HG03095 (cell line): Measurements from ENCODE around the gene NGEF.

ENCODE experiments used
- ATAC-seq: cut with Tn5 transposase; IDR thresholded peaks from one replicate; pipeline ENCODE4 v1.9.1; 2021; ENCODE audit warnings: moderate library complexity; ENCODE audit not compliant: unreplicated experiment

Gene NGEF

DNA sequence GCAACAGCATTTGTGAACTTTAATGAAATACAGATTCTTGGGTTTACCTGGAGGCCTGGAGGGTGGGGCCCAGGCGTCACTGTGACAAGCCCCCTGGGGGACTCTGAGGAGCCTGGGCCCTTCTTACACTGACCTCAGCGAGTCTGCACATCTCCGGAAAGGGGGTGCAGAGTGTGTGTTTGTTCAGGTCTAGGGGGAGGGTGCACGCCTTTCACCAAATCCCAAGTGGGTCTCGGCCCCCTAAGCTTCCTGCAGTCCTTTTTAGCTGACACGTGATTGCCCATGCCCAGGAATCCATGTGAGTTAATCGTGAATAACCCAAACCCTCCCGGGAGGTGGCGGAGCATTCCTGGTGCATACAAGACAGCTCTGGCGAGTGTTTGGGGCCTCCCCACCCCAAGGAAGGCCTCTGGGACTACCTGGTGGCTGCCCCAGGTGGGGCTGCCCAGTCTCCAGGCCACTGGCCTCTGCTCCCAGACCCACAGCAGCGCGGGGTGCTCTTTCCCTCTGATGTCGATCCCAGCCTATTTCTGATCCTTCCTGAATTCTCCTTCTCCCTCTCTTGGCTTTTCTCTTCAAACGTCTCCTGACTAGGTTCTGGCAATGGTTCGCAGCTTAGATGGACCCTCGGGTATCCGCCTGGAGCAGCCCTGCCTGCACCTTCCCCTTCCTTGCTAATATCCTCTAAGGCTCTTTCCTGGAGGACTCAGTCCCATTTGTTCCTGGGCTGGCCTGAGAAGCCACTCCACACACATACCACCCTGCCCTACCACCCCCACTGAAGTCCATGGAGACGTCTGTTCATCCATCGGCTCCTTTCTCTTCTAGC, 10.0 kb downstream of the NGEF start:
- no peak for ATAC-seq

DNA sequence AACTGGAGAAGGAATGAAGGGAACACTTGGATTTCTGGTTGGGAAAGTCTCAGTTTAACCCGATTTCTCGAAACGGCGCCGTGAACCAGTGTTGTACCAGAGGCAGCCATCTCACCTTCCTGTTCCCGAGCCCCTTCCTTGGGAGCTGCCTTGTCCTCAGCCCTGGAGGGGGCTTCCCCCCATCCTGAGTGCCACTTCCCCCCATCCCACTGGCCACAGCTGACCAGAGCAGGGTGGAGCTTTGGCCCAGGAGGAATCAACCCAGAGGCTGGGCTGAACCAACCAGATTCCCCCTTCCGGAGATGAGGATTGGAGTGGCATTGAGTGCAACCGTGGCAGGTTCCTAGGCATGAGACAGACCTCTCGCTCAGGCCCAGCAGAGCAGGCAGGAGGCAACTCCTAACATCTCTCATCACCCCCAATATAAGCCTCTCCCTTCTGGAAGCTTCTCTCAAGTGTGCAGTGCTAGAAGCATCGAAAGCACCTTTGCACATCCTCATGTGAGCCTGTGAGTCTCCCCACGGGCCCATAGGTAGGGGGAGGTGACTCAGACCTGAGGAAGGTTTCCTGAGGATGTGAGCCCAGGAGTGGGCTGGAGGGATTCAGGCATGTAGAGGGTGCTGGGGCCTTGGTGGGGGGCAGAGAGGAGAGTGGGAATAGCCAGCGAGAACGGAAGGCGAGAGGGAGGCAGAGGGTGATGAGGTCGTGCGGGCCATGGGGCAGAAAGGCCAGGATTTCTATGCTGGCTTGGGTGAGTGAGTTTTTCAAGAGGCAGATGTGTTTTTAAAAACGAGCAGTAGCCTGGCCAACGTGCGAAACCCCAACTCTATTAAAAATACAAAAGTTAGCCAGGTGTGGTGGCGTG, 11.9 kb downstream of the NGEF start:
- ATAC-seq, result no peak

DNA sequence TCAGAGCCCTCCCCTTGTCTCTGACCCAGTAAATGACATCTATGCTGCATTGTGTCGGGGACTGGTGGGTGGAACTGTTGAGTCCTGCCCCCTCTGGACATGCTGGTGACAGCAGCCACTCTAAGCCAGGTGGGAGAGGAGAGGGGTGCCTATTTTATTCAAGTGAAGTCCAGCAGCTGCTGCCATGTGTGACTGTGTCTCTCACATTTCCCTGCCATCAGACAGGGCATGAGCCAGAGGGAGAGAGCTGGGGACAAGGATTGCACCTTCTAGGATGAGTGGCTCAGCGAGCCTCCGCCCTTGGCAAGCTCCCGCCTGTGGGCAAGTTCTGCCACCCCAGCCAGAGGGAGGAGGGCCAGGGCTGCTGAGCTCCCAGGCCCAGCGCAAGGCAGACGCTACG, 13.7 kb downstream of the NGEF start:
- ATAC-seq, result no peak

DNA sequence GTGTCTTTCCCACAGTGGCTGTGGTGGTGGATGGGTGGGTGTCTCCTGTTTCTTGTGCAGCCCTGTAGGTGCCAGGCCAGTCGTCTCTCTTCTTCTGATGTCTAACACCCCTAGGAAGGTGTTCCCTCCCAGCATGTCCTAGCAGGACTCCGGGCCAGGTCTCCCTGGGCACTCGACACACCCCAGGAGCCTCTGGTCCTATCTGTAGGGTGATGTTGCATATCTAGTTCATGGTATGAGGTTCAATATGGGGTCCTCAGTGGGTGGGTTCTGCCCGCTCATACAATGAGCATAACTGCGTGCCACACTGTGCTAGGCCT, 14.4 kb downstream of the NGEF start:
- ATAC-seq, result no peak

DNA sequence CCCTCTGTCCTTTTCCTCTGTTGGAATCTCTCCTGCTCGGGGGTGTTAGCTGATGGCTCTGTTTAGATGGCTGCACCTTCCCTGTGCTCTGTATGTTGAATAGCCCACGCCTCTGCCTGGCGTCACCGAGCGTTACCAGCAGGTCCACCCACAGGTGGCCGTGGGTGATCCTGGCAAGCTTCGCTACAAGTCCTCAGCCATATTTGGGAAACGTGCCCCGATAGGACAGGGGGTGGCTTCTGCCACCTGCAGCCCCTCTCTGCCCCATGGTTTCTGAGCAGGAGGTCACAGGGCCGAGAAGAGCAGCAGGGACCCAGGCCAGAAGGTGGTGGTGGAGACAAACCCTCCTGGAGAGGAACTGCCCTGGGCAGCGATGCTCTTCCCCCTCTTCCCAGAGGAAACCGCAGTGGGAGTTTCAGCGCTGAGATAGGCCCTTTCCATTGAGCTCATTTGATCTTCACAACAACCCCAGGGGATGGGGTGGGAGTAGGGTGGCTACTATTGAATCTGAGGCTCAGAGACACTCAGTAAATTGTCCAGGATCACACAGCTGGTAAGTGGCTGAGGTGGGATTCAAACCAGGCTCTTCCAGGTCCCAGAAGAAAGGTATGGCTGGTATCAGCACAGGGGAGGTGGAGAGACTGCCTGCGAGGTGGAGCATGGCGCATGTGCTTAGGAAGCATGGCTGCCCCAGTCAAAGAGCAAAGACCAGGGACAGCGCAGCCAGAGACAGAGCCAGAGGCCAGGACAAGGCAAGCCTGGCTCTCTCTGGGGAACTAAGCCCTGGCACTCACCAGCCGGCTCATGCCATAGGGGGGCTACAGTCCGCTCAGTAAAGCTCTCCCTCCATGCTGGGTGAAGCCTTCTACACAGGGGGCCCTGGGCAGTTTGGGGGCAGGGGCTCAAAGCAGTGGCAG, 15.0 kb downstream of the NGEF start:
- ATAC-seq, result no peak

DNA sequence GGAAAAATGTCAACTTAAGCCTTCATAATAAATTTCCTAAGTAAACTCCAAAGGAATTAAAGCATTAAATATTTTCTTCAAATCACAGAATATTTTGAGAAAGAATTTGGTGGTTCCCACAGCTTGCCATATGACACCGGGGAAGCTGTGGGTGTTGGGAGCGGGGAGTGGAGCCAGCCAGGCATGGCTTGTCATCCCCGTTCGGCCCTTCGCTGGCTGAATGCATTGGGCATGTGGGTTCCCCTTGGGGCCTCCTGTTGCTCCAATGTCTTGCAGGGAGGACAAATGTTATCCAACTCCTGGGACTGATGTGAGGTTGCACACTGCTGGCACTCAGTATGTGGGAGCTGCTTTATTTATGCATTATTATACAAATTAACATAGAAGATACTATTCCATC, 18.6 kb downstream of the NGEF start:
- ATAC-seq, result no peak

DNA sequence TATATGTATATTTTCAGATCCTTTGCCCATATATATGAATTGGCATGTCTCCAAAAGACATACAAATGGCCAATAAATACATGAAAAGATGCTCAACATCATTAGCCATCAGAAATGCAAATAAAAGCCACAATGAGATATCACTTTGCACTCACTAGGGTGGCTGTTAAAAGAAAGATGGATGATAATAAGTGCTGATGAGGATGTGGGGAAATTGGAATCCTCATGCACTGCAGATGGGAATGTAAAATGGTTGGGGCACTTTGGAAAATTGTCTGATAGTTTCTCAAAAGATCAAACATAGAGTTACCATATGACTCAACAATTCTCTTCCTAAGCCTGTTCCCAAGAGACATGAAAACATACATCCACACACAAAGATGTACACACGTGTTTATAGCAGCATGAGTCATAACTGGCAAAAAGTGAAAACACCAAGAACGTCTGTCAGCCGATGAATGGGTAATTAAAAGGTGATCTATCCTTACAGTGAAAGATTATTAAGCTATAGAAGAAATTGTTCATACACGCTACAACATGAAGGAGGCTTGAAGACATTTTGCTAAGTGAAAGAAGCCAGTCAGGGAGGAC, 19.7 kb downstream of the NGEF start:
- no peak for ATAC-seq

DNA sequence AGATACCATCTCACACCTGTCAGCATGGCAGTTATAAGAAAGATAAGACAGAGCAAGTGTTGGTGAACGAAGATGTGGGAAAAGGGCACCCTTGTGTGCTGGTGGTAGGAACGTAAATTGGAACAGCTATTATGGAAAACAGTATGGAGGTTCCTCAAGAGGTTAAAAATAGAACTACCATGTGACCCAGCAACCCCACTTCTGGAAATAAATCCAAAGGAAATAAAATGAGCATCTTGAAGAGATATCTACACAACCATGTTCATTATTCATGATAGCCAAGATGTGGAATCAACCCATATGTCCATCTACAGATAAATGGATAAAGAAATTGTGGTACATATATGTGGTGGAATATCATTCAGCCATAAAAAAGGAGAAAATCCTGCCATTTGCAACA, 26.9 kb downstream of the NGEF start:
- ATAC-seq, result no peak

DNA sequence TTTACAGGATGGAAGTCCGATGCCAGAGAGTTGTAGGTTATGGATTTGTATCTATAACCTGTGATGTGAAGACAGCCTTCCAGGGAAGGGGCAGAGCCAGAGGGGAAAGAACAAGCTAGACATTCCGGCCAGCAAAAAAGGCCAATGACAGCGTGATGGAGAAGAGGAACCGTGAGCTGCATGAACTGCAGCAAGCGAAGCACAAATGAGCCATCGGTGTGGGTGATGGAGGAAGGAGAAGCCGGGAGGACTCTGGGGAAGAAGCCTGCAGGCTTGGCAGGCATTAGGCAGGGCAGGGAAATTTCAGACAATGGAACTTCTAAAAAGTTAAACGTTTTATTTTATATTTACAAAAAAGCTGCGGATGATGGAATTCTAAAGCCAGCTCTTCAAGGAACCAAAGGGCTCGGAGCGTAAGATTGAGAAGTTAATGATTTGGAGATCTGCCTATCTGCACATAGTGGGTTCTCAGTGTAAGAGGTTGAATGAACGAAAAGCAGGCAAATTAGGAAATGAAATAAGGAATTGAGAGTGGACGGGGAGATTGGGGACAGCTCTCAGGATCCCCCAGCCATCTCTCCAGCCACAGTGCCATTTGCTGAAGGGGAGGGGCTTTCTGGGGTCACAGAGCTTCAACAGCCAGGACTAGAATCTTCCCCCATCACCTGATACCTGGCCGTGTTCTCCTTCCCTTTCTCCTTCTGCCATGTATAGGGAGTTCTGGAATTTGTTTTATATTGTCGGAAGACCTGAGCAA, 28.4 kb downstream of the NGEF start:
- ATAC-seq, result no peak

DNA sequence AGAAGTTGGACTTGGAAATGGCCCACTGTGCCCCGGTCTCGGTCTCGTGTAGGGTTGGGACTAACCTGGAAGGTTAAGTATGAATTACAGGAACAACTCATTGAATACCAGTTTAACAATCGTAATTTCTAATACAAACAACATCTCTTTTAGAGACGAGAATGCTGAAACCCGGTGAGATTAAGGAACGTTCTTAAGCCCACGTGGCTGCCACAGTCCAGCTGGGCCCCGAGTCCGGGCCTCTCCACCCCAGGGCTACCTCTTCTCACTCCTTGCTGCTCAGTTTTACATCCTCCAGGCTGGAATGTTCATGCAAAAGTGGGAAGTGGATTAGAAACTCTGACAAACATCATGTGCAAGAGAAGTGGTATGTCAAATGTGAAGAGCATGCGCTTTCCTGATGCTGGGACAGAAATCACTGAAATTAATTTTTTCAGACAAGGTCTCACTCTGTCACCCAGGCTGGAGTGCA, 29.4 kb downstream of the NGEF start:
- ATAC-seq, result no peak

DNA sequence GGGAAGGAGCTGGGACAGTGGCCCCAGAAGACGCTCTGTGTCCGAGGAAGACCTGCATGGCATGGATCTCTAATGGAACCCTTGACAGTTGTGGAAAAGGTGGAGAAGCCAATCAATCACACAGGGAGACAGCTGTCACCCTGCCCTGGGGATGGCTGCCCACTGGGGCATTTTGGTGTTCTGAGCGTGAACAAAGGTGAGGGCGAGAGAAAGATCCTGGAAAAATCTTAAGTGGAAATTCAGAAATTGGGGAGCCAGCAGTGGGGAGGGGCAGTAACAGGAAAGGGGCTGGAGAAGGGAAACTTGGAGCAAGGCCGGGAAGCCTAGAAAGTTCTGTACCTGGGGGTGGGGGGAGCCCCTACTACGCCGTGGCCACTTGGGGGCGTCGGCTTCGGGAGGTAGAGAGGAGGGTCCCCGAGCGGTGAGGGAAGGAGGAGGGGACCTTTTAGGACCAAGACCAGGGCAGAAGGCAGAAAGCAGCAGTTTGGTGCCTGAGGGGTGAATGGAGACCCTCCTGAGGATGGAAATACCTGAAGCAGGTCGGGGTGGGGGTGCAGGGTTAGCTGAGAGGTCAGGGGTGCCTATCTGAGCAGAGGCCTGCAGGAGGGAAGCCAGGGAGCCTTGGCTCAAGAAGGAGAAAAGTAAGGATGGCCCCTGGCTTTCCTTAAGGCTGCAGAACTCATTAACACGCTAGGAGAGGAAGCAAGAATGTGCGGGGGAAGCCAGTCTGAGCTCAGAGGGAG, 30.0 kb downstream of the NGEF start:
- ATAC-seq, result no peak

DNA sequence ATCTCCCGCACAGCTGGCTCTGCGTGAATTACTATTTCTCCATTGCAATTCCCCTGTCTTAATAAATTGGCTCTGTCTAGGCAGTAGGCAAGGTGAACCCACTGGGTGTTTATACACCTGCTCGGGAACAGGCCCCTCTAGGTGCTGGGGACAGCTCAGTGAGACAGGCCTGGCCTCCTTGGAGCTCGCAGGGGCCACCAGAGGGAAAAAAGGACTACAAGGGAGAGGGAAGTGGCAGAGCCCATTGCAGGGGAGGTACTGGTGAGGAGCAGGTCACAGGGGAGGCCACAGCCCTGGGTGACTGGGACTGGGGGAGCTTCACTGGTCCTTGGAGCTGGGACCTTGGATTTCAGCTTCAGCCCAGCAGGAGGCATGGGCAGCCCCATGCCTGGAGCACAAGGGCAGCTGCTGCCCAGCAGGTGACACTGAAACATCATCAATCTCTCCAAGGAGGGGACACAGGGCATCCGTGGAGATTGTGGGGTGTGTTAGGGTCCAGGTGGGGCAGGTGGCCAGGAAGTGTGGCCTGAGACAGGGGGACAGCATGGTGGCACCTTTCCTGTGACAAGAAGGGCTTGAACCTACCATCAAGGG, 31.2 kb downstream of the NGEF start:
- ATAC-seq, result no peak

DNA sequence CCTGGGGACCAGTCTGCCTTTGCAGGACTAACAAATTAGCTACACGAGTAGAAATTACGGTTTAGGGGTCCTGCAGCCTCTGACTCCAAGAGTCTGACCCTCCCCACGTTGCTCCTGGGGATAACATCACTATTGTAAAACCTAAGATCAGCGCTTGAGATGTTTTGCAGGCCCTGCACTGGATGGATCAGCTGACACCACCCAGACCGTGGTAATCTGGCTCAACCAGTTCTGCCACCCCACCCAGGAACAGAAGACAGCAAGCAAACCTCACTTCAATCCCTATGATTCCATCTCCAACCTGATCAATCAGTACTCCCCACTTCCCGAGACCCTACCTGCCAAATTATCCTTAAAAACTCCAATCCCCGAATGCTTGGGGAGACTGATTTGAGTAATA, 31.7 kb downstream of the NGEF start:
- no peak for ATAC-seq

DNA sequence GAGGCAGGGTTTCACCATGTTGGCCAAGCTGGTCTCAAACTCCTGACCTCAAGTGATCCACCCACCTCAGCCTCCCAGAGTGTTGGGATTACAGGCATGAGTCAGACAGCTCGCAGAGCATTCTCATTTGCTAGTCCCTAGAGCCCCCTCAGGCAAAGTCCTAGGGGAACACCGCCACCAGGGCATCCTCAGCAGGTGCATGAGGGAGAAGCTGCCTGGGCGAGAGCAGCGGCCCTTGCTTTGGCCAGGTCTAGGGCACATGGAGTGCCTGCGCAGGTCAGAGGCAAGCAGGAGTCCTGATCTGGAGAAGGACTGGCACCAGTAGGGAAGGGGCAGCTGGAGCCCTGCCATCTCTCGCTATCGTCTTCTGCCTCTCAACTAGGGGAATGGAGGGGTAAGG, 32.4 kb downstream of the NGEF start:
- ATAC-seq, result no peak

DNA sequence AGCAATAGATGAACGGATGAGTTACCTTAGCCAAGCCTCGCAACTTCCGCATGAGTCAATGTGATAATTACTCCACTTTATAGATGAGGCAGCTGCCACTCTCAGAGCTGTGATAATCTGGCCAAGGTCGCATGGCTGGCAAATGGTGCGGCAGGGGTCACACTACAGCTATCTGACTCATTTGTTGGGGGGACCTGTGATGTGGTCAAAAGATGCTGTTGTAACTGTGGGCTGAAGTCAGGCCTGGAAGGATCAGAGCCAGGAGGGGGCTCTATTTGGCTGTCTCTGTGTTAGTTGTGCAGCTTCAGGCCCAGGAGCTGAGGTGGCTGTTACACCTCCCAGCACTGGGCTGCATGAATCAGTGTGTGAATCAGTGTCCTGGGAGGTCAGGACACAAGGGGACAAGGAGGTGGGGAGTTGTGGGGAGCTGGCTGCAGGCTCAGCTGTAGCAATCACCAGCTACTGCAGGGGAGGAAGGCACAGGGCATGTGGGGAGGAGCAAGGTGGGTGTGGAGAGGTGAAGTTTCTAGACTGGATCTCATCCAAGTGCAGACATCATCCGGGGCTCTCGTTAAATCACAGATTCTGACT, 33.1 kb downstream of the NGEF start:
- ATAC-seq, result no peak

DNA sequence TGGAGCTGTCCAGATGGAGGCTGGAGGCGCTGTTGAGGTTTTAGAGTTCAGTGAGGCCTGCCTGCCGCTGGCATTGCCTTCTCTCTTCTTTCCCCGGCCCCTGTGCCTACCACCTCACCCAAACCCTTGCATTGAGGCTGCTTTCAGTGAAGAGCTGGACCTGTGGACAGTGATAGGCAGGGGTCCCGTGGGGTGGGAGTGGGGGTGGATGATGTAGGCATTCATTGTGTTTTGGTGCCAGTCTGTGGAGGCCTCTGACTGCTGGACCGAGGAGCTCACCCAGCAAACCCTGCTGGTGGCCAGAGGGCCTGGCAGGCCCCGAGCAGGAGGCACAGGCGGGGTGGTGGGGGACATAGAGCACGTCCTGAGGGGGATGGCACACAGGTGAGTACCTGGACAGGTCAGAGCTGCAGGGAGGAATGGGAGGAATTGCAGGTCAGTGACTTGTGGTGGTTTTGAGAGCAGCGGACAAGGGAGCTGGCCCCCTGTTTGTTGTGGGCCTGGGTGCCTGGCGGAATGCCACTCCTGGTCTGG, 35.6 kb downstream of the NGEF start:
- ATAC-seq, result no peak

DNA sequence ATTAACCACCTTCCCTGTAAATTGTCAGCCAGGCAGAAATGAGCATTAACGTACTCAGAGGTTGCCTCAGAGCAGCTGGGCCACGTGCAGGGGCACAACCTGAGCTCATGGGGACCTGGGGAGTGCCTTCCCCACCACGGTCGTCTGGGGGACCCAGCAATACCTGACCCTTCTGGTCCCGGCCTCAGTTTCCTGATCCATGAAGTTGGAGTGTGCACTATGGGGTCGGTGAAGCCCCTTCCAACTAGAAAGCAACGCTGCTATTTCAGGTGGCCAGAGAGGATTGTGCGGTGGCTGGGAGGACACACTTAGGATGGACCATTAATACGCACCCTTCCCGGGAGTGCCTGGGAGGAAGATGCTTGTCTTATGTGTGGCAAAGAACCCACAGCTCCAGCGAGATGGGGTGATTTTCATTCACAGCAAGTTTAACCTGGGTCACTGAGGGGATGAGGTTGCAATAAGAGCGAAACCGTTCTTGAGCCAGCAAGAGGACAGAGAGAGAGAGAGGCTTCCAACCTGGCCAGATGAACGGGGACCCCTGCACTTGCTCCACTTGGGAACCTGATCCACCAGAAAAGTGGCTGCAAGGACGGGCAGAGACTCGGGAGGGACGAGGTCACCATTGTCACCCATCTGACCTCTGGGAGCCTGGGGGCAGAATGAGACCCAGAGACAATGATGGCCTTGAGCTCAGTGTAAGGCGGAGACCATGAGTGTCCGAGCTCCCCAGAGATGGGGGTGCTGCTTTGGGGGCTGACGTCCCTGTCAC, 36.2 kb downstream of the NGEF start:
- ATAC-seq, result no peak

DNA sequence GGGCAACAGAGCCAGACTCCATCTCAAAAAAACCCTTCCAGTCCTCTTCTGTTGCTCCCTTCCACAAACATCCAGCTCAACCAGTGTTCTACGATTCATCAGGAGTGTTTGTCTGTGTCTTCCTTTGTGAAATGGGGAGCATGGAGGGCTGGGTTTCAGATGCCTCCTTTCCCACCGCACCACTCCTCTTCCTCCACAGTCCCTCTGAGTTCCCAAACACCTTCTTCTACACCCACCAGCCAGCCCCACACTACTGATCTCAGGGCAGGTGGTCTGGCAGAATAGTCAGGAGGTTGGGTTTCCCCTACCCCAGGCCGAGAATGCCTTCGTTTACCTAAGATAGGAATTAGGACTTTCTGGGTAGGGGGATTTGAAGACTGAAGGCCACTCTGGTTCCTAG, 36.9 kb downstream of the NGEF start:
- no peak for ATAC-seq
